Amygdala (tissue), 56 donors: ENCODE results near the gene CELSR1.

Experiments
- DNase-seq, 56 donors: peaks; one replicate each; lab custom pipeline; 2025; lab: John Stamatoyannopoulos, UW

Gene CELSR1

DNA sequence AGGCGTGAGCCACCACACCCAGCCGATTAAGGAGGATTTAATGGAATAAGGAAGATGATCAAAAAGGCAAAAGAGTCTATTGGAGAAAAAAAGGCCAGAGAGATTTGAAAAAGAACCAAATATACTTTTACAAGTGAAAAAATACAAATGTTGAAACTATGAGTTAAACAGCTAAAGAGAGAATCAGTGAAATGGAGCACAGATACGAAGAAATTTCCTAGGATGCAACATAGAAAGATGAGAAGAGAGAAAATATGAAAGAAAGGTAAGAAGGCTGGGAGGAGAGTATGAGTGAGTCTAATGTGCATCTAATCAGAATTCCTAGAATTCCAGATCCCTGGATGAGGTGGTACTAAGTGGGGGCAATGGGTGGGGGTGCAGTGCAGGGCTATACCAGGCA is 19.4 kb upstream of the CELSR1 start:
- no peak for DNase-seq

DNA sequence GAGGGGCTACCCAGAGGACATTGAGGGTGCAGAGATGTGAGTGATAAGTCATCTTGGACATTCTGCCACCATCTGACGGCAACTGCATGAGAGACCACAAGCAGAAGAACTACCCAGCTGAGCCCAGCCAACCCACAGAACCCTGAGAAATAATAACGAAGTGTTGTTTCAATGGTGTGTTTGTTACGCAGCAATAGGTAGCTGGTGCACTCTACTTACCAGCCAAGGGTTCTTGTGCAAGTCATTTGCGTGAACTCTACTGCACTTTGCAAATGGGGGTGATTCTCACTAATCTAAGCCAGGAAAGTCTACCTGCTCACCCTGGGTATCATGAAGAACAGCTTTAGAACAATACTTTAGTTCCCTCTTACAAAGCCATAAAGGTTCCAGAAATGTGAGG is 15.8 kb upstream of the CELSR1 start:
- no peak for DNase-seq

DNA sequence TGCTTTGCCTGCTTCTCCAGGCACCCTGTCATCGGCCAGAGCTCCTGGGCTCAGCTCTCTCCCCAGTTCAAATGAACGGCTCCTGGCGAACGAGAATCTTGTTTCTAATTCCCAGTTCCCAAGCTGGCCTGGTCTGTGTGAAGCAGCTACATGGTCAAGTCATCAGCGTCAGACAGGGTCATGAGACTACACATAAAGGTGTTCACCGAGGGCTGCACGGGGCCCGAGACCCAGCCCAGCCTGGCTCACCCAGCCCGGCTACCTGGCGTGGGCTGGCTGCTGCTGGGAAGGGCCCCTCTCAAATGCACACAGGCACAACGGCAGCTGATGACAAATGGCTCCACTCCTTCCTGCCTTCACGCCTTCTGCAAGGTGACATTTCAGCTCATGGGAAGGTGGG is 14.6 kb upstream of the CELSR1 start:
- DNase-seq = no peak

DNA sequence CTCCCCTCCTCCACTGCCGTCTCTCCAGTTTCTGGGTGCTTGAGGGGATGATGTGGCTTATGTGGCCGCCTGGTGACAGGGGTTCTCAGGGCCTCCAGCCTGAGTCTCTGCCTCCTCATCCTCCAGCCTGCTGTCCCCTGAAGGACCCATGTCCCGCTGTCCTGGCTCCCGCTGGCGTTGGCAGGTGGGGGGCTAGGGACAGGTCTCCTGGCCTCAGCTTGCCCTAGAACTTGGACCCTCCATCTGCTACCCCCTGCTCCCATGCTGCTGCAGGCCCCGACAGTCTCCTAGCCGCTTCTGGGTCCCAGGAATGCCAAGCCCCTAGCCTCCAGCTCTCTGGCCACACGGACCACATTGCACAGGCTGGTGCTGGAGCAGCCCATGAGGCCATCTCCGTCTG is 13.9 kb upstream of the CELSR1 start:
- no peak for DNase-seq

DNA sequence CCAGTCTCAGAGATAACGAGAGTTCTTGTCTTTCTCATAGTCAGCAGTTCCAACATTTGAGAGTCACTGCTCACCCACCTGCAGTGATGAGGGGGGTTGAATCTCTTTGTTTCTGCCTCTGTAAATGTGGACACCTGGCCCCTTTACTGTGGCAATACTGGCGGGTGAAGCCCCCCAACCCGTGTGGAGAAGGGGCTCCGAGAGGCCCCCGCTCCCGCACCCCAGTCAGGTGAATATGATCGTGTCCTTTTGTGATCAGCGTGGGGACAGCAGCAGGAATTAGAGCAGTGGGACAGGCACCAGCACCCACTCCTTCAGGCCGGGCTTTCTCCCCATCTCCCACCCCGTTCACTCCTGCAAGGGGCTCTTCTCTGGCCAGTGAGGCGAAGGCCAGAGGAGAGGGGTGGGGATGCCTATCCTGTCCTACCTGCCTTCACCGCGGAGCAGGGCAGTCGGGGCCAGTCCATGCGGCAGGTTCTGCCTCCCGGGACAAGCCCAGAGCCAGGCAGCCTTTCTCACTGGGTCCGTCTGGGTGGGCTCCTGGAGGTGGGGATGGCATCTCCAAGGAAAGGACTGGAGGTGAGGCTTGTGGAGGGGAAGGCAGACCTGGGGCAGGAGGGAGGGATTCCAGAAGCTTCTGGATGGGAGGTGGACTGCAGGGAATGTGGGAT is 12.7 kb upstream of the CELSR1 start:
- no peak for DNase-seq

DNA sequence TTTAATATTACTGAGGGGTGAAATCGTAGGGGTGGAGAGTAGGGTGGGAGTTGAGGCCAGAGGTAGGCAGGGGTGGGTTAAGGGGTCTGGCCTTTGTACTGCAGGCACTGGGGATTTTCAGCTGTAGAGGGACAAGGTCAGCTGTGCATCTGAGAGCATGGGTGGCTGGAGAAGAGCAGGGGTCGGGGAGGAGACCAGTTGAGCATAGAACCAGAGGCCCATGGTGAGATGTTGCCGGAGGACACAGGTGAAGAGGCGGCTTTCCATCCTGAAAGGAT is 12.1 kb upstream of the CELSR1 start:
- no peak for DNase-seq

DNA sequence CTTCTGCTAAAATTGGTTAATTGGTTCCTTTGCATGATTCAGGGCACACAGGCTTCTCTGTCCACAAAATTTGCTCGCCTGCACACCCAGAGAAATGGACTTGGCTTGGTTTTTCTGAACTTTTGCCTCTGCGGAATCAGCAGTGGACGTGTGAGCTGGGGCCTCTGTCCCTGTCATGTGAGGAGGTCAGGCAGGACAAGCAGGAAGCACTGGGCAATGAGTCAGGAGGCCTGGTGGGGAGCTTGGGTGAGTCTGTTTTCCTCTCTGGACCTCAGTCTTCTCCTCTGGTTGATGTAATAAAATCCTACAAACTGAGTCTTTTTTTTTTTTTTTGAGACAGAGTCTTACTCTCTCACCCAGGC is 10.4 kb upstream of the CELSR1 start:
- no peak for DNase-seq

DNA sequence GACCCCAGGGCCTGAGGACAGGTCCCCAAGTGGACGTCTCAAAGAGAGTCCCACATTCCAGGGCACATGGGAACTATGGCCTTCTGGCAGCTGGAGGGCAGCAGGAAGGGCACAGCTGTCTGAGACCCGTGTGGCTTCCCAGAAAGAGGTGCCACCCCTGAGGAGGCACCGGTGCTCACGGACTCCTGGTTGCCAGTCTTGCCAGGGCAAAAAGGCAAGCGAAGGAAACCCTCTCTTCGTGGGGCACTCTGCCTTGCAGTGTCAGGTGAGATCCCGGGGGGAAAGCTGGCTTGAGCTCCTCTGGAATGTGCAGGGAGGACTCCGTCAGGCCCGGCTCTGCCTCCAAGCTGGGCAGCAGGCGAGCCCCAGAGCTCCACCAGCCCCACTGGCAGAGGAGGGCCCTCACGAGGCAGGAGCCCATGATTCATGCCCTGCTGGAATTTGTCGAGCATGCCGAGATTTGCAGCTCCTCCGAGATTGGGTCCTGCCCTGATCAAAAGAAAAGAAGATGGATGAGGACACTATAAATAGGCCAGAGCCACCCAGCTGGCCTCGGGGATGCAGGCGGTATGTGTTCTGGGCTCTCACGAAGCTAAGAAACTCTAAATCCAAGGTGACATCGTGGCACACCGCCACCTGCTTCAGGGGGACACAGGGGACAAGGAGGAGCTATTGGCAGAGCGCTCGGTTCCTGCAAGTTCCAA is 9.9 kb upstream of the CELSR1 start:
- peak in 1 of 56 donors; percentile 14 for DNase-seq

DNA sequence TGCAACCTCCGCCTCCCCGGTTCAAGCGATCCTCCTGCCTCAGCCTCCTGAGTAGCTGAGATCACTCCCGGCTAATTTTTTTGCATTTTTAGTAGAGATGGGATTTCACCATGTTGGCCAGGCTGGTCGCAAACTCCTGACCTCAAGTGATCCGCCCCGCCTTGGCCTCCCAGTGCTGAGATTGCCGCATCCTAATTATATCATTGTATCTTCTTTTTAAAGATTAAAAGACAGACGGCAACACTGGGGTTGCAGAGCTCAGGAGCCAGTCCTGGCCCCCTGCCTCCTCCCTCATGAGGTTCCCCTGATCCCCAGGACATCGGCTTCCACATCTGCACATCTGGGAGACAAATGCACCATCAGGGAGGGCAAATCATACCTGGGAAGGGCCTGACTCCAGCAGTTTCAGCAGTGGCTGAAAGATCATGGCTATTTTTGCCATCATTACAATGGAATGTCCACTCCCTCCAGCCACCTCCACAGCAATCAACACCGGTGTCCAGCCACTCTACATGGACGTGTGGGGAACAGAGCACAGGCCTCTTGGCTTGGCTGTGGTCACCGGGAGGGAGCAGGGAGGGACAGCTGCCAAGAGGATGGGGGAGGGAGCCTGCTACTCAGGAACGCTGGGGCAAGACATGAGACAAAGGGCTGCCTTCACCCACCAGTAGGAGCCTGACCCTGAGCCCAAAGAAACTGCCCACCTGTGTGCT is 9.2 kb upstream of the CELSR1 start:
- DNase-seq = peak in 1 of 56 donors; percentile 14

DNA sequence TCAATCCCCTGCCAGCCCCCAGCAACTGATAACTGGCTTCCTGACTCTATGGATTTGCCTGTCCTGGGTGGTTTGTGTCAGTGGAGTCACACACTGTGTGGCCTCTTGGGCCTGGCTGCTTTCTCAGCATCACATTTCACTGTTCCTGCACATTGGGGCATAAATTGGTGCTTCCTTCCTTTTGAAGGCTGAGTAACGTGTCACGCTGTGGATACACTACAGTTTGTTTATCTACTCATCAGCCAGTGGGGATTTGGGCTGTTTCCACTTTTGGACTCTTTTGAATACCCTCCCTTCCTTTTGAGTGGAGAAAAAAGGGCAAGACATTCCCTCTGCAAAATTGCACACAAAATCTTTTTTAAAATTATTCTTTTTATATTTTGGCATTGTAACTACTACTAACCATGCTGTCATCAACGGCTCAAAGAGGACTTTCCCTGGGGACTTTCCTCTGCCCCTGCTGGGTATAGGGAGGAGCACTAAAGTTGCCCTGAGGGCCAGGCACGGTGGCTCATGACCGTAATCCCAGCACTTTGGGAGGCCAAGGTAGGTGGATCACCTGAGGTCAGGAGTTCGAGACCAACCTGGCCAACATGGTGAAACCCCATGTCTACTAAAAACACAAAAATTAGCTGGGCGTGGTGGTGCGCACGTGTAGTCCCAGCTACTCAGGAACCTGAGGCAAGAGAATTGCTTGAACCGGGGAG is 7.8 kb upstream of the CELSR1 start:
- no peak for DNase-seq

DNA sequence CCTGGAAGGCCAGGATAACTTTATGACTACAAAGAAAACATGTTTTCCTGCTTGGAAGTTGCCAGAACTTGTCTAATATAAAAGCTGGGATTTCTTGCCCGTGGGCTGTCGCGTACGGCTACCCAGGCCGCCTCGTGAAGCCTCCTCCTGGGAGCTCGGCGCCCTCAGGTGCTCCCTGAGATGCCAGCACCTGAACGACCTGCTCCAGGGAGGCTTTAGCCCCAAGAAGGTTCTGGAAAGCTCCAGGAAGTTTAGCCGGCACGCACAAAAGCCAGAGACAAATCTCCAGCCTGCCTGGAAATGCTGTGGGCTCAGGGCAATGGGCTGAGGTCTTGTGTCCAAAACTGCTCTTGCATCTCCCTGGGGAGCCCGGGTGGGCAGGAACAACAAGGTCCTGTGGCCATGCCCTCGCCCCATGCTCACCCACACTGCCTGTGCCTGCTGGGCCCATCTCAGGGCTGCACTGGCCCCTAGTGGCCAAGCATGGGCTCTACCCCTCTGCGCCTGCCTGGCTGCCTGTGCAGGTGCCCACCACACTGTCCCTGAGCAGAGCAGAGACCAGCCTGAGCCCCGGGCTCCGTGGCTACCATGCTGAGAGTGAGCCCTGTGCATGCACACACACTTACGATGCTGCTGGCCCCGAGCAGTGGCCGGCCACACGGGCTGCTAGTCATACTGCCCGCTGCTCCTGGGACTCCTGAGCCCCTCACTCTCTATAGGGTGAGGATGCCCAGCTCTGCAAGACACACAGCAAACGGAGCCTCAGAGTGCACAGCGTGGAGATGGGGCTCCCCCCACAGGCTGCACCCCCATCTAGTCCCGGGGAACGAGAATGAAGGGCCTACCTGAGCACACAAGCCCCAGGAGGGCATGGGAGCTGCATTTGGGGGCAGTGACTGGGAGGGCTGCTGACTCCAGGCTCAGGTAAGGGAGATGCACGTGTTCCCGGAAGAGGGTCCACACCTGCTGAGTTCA is 4.9 kb upstream of the CELSR1 start:
- DNase-seq = peak in 46 of 56 donors; percentile 6 to 72 (median 41)

DNA sequence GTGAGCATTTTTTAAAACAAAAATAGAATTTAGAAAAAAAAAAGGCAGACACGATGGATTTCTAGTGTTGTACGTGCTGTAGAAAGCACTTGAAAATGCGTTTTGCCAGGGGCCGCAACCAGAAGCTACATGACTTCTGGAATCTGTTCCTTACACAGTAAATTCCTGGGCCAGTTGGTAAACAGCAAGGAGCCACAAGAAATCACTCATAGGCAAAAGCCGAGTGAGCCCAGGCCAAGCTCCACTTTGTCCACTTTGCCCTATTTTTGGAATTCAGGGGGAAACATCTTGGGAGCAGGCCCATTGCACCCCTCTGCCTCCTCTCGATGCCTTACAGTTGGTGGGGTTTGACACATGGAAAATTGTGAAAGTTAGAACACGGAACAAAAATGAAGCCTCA is 4.1 kb upstream of the CELSR1 start:
- no peak for DNase-seq

DNA sequence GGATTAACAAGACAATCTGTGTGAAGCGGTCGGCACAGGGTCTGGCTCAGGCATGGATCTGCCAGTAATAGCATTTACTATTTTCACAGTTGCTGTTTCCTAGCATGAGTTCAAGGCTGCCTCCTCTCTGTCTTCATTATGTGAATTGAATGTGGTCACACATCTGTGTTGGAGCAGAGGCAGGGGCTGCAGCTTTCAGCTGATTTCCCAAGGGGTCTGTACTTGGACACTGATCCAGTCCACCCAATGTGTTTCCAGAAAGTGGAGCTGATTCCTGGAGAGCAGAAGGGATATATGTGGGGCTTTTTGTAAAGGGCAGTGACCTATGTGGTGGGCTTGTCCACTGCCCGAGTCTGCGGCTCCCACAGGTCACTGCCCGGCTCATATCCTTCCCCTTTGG is 3.5 kb upstream of the CELSR1 start:
- DNase-seq = no peak

DNA sequence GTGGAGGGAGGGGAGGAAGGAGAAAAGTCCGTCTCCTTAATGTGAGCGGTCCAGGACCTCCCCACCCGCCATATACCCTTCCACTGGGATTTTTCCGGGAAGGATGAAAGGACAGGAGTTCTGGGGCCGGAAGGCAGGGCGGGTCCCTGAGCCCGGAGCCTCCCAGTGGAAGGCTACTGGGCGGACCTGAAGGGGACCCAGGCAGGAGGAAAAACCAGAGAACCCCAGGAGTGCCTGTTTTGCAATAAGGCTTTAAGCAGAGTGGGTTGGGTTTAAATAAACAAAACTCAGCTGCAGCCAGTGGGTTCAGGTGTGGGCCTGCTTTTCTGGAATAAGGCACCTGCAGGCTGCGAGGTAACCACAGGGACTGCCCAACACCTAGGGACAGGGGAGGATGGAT is 1.7 kb upstream of the CELSR1 start:
- no peak for DNase-seq

DNA sequence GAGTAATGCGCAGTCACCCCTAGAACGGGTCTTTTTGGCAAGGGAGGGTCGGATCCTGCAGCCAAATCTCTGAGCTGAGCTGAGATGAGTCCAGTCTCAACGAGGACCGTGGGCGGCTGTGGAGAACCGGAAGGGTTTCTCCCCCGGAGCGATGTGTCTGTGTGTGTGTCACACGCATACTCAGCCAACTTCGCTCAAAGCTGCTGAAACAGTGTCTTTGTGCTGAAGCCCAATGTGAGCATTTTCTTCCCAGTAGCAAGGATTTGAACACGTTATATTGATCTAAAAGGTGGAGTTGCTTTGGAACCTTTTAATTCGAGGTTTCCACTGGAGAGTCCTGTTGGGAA is 1.4 kb upstream of the CELSR1 start:
- no peak for DNase-seq

DNA sequence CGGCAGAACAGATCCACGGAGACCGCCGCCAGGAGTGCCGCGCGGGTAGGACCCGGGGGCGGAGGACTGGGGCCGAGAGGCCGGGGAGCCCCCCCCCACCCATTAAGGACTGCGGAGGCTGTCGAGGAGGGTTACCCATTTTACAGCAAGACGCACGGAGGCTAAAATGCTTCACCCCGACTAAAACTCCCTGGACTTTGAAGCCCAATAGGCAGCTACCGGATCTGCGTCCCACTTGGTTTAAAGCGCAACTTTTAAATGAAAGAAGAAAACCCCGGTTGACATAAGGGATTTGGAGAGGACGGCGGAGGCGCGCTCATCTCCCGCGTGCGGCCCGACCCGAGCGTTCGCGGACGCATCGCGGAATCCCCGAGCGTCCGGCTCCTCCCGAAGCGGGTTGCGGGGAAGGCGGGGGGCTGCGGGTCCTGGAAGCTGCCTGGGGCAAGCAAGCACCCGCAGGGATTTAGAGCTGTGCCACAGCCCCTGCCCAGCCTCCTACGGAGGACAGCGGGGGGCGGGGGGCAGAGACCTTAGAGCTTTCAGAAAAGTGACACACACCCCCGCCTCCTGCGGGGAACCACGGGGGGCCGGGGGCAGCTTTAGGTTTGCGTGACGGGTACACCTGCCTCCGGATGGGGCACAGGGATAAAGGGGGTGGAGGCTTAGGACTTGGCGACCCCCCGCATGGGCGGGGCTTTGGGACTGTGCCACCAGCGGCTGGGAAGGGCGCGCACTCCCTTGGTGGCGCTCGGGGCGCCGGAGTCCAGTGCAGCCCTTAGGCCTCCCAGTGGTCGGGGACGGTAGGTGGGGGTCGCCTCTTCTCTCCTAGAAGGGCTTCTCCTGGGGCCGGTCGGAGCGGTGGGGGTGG is 760 bp upstream of the CELSR1 start:
- DNase-seq = no peak

DNA sequence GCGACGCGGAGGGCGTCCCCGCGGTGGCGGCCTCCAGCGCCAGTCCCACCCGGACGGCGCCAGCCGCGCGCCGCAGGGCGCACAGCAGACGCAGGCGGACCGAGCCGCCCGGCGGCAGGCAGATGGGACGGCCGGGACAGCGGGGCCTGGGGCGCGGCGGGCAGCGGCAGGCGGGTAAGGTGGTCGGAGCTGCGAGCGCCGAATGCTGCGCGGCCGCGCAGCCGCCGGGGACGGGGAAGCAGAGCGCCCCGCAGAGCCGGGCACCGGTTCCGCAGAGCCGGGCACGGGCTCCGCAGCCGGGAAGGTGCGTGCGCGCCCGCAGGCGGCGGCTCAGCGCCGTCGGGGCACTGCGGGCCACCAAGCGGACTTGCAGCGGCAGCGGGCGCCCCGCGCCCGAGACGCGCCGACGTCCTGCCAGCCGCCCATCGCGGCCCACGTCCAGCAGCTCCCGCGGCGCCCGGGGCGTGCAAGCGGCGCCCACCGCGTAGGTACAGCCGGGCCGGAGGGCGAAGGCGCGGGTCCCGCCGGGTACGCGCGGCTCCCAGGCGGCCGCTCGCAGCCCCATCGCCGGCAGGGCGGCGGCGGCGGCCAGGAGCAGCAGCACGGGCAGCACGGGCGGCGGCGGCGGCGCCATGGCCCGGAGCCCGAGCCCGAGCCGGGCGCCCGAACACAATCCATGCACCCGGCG is 739 bp downstream of the CELSR1 start:
- DNase-seq = no peak

DNA sequence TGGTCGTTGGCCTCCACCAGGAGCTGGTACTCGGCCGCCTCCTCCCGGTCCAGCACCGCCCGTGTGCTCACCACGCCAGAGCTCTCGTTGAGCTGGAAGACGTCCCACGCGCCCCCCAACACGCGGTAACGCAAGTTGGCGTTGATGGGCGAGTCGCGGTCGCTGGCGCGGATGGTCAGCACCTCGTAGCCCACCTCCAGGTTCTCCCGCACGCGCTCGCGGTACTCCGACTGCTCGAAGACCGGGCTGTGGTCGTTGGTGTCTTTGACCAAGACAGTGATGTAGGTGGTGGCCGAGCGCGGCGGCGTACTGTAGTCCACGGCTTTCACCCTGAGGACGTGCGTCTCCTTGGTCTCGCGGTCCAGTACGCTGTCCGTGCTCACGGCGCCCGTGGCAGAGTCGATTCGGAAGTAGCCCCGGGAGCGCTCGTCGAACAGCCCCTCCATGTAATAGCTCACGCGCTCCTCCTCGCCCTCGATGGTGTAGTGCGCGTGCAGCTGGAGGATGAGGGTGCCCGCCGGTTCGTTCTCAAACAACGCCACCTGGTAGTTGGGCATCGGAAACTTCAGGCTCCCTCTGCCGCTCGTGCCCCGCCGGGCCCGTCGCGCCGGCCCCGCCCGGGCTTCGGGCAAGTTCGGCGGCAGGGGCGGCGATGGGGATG is 1.4 kb downstream of the CELSR1 start:
- no peak for DNase-seq
